ENCODE measurements around the gene PEA15. TPM values are rescaled to one million over a fixed set of nuclear protein-coding genes. Genes with fewer than 3 reads are reported as not detected.

PEA15 gene
- total RNA-seq, 1 donor from 2014 or later, result 194 TPM

Other genes starting within 250 kb of the PEA15 start
- gene PIGM, start 173.4 kb upstream of the PEA15 start, total RNA-seq, result 4.0 and 5.2 TPM in 2 replicates
- gene KCNJ10, start 135.2 kb upstream of the PEA15 start, total RNA-seq, result 0.15 TPM in 1 of 2 replicates, not detected in the other
- gene KCNJ9, start 123.8 kb upstream of the PEA15 start, total RNA-seq, result not detected in 2 replicates
- gene IGSF8, start 106.8 kb upstream of the PEA15 start, total RNA-seq, result 56.1 and 59.4 TPM in 2 replicates
- gene ATP1A2, start 89.6 kb upstream of the PEA15 start, total RNA-seq, result 0.10 TPM in 1 of 2 replicates, not detected in the other
- gene ATP1A4, start 53.8 kb upstream of the PEA15 start, total RNA-seq, result not detected in 2 replicates
- not detected in 2 replicates for gene CASQ1, start 14.8 kb upstream of the PEA15 start, total RNA-seq
- 69.8 and 107 TPM in 2 replicates for gene DCAF8, start 57.2 kb downstream of the PEA15 start, total RNA-seq
- gene PEX19, start 79.7 kb downstream of the PEA15 start, total RNA-seq, result 42.7 and 65.3 TPM in 2 replicates
- 206 and 250 TPM in 2 replicates for gene COPA, start 137.9 kb downstream of the PEA15 start, total RNA-seq
- 113 and 168 TPM in 2 replicates for gene NCSTN, start 138.0 kb downstream of the PEA15 start, total RNA-seq
- gene NHLH1, start 161.7 kb downstream of the PEA15 start, total RNA-seq, result 0.05 TPM in 1 of 2 replicates, not detected in the other
- 4.2 and 17.7 TPM in 2 replicates for gene VANGL2, start 195.2 kb downstream of the PEA15 start, total RNA-seq